Retina (tissue), 1 donor: ENCODE results near the gene EEF1AKMT2.

Experiments used
- DNase-seq: peaks from one replicate; pipeline ENCODE4 v3.0.0-alpha.2; 2016

The EEF1AKMT2 gene

GRCh38 chr10:124736491-124737136 lies 55.1 kb downstream of the EEF1AKMT2 start:
- no peak for DNase-seq

GRCh38 chr10:124735491-124736286 lies 56.0 kb downstream of the EEF1AKMT2 start:
- DNase-seq = no peak

- no peak for DNase-seq
Observed at GRCh38 chr10:124734311-124735166, 57.1 kb downstream of the EEF1AKMT2 start.

GRCh38 chr10:124733571-124734245 lies 58.0 kb downstream of the EEF1AKMT2 start:
- no peak for DNase-seq

- no peak for DNase-seq
Observed at GRCh38 chr10:124732931-124733570, 58.6 kb downstream of the EEF1AKMT2 start.

DNA sequence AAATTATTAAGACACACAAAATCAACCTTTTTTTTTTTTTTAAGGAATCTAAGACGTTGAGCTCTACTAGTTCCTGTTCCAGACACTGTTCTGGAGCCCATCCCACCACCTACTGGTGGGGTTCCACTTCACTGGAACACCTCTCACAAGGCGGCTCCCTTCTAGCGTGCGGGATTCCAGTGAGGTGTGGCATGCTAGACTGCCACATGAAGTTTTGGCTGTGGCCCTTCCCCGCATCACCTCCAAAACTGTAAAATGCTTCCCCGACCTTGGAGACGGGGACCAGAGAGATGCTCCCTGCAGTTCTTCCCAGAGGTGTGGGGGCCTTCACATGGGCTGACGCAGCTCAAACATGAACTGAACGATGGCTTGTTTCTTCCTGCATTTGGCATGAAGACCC lies 60.1 kb downstream of the EEF1AKMT2 start:
- no peak for DNase-seq

DNA sequence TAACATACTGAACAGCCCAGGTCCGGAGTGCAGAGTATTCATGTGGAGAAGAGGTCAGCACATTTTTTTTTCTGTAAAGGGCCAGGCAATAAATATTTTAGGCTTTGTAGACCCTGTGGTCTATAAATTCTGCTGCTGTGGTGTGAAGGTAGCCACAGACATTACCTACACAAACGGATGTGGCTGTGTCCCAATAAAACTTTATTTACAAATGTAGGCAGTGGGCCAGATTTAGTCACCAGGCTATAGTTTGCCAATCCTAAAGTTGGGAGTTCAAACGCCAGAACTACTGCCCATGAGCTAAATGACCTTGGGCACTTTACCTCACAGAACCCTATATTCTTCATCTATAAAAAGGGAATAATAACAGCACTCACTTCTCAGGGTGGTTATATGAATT lies 60.9 kb downstream of the EEF1AKMT2 start:
- no peak for DNase-seq

- DNase-seq = no peak
Observed at GRCh38 chr10:124728830-124729661, 62.6 kb downstream of the EEF1AKMT2 start.

- DNase-seq = no peak
Observed at GRCh38 chr10:124728071-124728829, 63.4 kb downstream of the EEF1AKMT2 start.

DNA sequence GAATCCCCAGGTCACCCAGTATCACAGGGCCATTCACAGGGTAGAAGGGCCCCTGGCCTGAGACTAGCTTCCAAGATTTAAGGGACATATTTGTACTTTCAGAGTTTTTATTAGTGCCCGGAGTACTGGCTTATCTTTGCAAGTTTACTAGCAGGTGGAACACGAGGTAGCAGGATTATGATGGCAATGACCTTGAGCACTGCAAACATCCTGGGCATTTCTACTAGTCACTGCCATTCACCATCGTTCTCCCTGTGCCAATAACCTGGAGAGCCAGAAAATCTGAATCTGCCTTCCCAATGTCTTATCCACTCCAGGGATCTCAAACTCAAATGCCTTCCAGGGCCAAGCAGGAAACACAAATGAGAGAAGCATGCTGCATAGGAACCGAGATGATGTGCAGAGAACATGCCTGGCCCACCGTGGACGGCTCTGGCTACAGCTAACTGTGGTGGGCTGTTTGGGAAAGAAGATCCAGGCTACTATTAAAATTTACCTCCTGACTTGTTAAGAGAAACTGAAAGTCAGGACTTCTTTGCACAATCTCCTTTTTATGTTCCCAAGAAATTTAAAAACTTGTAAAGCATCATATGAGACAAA lies 64.2 kb downstream of the EEF1AKMT2 start:
- no peak for DNase-seq

GRCh38 chr10:124725791-124726190 lies 65.9 kb downstream of the EEF1AKMT2 start:
- DNase-seq = no peak

- no peak for DNase-seq
Observed at GRCh38 chr10:124725171-124725631, 66.5 kb downstream of the EEF1AKMT2 start.

DNA sequence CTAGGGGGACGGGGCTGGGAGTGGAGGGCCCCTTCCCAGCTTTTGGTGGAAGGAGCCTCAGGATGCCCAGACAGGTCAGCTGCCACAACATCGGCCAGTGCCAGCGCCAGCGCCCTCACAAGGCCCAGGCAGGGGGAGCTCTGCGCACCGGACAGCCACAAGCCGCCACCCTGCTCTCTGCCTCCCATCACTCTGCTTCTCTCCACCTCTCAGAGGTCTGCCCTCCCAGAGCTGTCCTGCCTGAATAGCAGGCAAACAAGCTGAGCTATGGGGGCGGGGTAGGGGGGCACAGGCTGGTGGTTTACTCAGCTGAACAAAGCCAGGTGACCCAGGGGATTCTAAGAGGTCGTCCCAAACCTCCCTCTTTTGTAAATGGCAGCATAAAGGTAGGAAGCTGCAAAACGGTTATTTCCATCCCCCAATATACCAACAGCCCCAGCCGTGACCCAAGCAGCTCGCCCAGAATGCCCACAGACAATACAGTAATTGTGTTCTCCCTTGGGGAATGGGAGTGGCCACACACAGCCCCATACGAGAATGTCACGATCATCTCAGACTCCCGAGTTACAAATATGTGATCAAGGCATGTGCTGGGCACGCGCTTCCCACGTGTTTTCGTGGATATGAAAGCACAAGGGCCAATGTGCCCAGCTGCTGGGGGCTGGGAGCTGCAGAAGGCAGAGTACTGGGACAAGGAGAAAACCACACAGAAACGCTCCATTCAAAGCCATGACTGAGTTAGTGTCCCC lies 67.2 kb downstream of the EEF1AKMT2 start:
- DNase-seq = peak; percentile 71

DNA sequence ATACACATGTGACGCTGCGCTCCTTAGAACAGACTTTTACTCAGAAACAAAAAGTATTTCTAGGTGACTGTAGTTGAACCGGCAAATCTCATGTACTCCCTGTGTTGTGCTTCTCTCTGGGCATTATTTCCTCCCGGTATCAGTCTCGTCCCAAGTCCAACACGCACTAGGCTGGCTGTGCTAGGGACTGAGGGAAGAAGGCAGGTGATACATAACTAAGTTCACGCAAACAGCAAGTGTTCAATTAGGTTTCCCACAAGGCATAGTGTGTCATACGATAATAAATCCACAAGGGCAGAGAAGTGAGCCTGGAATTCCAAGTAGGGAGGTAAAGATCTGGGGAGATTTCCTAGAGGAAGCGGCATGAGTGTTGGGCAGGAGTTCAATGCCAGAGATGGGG lies 67.9 kb downstream of the EEF1AKMT2 start:
- no peak for DNase-seq

GRCh38 chr10:124722798-124723783 lies 68.6 kb downstream of the EEF1AKMT2 start:
- DNase-seq = no peak

DNA sequence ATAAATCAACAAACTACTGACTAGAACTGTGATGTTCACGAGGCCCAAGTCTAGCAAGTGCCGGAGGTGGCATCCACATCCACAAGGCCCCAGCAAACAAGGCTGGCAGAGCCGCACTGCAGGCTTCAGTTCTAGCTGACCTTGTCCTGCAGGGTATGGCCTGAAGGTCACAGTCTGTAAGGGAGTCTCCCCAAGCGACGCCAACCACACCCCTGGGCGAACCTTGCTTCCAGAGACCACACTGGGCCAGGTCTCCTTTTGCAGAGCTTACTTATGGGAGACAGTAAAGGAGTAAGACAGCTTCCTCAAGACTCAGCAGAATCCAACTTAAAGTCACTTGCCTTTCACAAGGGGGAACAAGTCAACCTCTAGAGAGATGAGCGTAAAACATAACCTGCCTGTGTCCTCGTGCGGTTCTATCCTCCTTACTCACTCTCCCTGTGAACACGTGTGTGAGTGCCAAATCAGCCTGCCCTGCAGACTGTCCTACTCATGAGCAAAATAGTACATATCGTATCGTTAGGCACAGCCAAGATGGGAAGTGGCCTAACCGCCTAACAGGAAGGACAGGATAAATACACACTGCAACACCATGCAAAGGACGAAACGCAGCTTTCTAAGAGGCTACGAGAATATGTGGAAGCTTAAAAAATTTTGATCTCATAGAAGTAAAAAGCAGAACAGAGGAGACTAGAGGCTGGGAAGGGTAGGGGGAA lies 70.2 kb downstream of the EEF1AKMT2 start:
- no peak for DNase-seq

DNA sequence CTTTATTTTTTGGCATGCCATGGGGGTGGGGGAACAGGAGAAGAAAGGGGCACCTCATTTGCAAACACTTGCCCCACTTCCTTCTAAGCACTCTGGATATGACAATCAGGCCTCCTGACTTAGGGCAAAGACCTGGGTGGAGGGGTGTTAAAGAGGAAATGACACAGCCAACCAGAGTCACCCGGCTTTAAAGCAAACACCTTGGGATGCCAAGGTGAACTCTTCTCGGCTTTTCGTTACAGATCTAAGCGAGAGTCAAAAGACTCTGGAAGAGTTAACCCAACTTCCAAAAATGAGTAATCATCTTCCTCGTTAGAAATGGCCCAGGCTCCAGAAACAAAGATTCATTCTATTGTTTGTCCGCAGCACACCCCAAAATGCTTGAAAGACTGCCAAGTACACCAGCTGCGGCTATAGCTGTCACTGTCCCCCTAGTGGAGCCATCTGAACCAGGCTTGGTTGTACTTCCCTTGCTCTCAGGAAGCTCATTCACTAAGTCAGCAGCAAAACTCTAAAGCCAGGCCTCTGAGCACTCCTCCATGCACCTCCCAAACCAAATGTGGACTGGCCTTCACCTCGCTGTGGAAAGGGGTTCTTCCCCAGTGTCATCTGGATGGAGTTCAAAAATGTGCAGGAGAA lies 72.4 kb downstream of the EEF1AKMT2 start:
- no peak for DNase-seq
